NCI-H1436 treated with DMSO at 0.1 percent for 48 hours (cell line): Measurements from ENCODE around the gene PICALM.

ENCODE experiments used
- DNase-seq: peaks from one replicate; lab custom pipeline; 2025; lab: John Stamatoyannopoulos, UW

PICALM gene

DNA sequence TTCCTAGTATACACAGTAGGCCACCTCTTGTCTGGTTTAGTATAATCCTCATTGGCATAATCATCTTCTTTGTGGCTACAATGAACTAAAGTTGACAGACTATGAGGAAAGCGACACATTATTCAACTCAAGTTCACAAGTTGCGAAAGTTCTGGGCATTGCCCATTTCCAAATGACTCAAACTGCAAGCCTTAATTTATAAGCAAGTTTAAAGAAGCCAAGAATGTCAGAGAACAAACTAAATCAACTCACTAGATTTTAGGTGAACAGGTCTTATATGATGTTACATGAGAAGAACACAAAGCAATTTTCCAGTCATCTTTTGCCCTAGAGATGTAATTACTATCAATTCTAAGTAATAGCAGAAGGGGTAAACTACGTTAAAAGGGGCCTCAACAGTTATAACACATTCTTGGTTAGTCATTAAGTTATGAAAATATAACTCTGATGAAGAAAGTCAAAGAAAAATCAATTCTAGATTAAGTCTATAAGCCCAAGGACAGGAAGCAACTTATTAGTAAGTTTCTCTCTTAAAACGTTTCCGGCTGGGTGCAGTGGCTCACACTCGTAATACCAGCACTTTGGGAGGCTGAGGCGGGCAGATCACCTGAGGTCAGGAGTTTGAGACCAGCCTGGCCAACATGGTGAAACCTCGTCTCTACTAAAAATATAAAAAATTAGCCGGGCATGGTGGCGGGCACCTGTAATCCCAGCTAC, 21.5 kb downstream of the PICALM start:
- no peak for DNase-seq

DNA sequence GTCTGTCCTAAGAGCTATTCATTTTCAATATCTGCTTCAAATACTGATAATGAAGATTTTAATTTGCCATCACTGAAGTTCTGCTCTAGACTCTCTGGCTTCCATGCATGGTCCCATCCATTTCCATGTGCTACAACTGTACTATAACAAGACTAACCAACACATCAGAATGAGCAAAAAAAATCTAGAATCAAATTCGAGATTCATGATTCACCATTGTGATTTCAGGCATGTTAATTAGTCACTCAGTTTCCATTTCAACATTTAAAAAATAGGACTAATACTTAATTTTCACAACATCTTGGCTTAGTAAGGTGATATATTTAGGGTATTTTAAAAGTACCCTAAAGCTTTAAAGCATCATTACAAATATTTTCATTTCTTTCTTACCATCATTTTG, 22.8 kb downstream of the PICALM start:
- DNase-seq, result no peak

DNA sequence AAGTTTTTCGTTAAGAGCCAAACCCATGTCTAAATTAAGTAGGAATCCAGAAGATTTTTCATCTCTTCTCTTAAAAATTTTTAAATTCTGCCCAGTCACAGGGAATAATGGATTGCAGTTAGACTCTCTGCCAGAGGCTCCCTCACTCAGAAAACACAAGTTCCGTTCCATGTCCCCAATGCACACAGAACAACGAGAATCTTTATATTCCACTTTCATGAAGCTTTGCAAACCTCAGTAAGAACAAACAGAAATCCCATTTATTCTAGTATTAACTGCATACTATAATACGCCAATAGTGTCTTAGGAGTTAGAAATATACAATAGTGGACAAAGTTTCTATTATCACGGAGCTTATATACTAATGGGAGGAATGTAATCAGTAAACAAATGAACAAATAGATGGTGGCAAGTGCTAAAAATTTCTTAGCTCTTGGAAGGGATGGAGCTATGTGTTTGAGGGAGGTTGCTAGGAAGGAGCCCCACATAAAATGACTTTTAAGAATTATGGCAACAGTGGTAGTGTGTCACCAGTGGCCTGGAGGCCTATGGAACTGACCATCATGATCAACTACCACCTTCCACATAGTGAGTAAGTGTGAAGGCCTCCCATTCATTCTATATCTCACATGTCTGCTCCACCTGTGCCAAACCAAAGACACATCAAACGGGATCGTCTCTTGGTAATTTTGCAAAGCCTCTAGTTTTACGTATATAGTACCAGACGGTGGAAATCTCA, 24.9 kb downstream of the PICALM start:
- no peak for DNase-seq

- DNase-seq, result peak; percentile 30
Observed at GRCh38 chr11:86041975-86042378, 26.9 kb downstream of the PICALM start.

- DNase-seq, result no peak
Observed at GRCh38 chr11:86040919-86041850, 27.7 kb downstream of the PICALM start.

DNA sequence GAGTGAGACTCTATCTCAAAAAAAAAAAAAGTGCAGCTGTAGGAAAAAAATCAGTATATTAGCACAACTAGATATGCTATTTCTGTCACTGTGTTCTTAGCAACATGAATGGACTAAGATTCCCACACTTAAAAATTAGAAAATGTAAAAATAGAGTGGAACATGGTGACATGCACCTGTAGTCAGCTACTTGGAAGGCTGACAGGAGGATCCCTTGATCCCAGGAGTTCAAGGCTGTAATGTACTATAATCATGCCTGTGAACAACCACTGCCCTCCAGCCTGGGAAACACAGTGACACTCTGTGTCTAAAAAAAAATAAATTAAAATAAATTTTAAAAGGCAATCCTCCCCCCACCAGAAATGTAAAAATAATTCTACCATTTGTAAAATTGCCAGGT, 29.8 kb downstream of the PICALM start:
- no peak for DNase-seq

DNA sequence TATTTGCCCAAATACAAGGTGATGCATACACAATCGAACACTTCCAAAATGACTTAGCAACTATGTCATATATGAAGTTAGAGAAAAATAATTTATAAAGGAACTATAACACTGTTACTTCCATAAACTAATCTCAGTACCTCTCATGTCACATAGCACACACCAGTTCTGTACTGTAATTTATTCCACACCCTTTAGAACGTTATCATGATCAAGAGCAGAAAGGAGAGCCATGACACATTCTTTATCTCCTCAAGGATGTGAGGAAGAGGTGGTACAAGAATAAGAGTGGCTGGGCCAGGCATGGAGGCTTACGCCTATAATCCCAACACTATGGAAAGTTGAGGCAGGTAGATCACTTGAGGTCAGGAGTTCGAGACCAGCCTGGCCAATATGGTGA, 31.1 kb downstream of the PICALM start:
- DNase-seq, result no peak

GRCh38 chr11:86035920-86036319, 33.0 kb downstream of the PICALM start:
- DNase-seq, result no peak

GRCh38 chr11:86035164-86035563, 33.7 kb downstream of the PICALM start:
- DNase-seq, result no peak

- peak; percentile 41 for DNase-seq
Observed at GRCh38 chr11:86034710-86035109, 34.2 kb downstream of the PICALM start.

GRCh38 chr11:86021377-86021776, 47.5 kb downstream of the PICALM start:
- DNase-seq, result no peak

GRCh38 chr11:86018249-86018648, 50.6 kb downstream of the PICALM start:
- DNase-seq, result no peak

GRCh38 chr11:86016451-86016850, 52.4 kb downstream of the PICALM start:
- no peak for DNase-seq

- DNase-seq, result no peak
Observed at GRCh38 chr11:86015699-86016098, 53.2 kb downstream of the PICALM start.

DNA sequence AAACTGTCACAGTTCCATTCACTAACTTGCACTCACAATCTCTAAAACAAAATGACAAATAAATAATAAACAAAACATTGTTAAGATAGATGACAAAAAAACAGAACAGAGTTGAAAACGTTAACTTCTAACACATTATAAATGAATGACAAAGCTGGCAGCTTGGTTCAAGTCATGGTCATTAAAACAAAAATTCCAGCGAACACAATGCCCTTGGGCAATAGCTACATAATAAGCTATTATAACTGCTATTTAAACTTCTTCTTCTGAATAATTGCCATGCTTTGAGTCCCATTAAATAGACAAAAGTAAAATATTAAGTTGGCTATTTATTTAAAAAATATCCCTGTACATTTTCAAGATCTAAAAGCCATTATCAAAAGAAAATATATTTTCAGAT, 54.7 kb downstream of the PICALM start:
- DNase-seq, result no peak

DNA sequence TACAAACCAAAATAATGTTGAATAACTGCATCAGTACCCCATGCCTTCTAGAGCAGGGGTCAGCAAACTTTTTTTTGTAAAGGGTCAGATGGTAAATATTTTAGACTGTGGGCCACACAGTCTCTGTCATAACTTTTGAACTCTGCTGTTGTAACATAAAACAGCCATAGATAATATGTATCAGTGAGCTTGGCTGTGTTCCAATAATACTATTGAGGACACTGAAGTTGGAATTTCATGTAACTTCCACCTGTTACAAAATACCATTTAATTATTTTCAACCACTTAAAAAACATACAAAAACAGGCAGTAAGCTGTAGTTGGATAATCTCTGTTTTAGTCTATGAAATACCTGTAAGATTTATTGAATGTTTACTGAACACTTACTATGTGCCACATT, 55.2 kb downstream of the PICALM start:
- no peak for DNase-seq

GRCh38 chr11:86011175-86011574, 57.7 kb downstream of the PICALM start:
- DNase-seq, result no peak

- DNase-seq, result no peak
Observed at GRCh38 chr11:86003654-86004053, 65.2 kb downstream of the PICALM start.

DNA sequence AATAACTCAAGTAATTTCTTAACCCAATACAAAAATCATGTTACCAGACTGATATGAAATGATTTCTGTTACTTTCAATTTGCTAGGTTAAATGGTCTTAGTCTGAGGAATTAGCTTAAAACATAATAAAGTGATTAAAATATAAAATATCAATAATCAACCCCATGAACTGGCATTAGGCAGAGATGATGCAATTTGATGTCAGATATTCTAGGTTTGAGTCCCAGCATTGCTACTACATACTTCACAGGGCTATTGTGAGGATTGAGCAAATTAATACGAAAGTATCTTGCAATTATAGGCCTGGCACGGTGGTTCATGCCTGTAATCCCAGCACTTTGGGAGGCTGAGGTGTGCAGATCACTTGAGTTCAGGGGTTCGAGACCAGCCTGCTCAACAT, 66.5 kb downstream of the PICALM start:
- no peak for DNase-seq

- DNase-seq, result no peak
Observed at GRCh38 chr11:85991508-85991907, 77.4 kb downstream of the PICALM start.

- DNase-seq, result no peak
Observed at GRCh38 chr11:85989746-85990145, 79.1 kb downstream of the PICALM start.

GRCh38 chr11:85988780-85989179, 80.1 kb downstream of the PICALM start:
- DNase-seq, result no peak

DNA sequence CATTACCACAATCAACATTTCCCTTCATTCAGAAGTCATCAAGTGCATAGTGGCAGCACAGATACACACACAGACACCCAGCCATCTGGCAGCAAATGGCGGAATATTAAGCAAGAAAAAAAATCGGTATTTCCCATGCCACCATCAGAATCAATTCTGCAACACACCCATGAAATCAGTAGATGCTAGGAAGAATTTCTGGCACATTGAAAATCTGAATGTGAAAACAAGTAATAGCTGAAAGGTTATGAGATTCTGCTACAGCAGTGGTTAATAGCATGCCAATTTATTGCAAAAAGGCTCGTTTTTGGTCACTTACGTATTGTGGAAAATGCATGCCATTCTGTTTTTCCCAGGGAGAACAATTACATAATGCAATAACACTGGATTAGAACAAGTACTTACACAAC, 91.1 kb downstream of the PICALM start:
- DNase-seq, result no peak
